UCSD-AML1 (cell line): ENCODE measurements around the gene MNT.
A peak's percentile ranks its signal among the peaks of the same experiment; 100 is the strongest.
"Not testable (repeated sequence)": the region's sequence is repeated elsewhere in the genome, so short reads cannot be mapped to it uniquely, and the experiment has no call there.

ENCODE experiments used
- DNase-seq: peaks from one replicate; lab custom pipeline; 2025; ENCODE audit not compliant: unreplicated experiment; lab: John Stamatoyannopoulos, UW

The MNT gene

GRCh38 chr17:2400877-2401425 lies at the start of gene MNT:
Gene MNT (minus strand): TSS chr17:2401060. CDS start chr17:2400712, 348 bp downstream.
- DNase-seq, result peak; percentile 98

- DNase-seq, result no peak
These were observed 49.3 kb upstream of the MNT start for GRCh38 chr17:2450016-2450650.

- no peak for DNase-seq
These were observed 48.6 kb upstream of the MNT start for GRCh38 chr17:2449486-2449885.

- DNase-seq, result not testable (repeated sequence)
These were observed 46.6 kb upstream of the MNT start for GRCh38 chr17:2447479-2447878.

GRCh38 chr17:2445638-2446037 lies 44.8 kb upstream of the MNT start:
- DNase-seq, result no peak

GRCh38 chr17:2444382-2444781 lies 43.5 kb upstream of the MNT start:
- no peak for DNase-seq

- no peak for DNase-seq
These were observed 41.3 kb upstream of the MNT start for GRCh38 chr17:2442166-2442565.

GRCh38 chr17:2440930-2441329 lies 40.1 kb upstream of the MNT start:
- DNase-seq, result no peak

- not testable (repeated sequence) for DNase-seq
These were observed 39.1 kb upstream of the MNT start for GRCh38 chr17:2439997-2440396.

GRCh38 chr17:2438823-2439222 lies 38.0 kb upstream of the MNT start:
- no peak for DNase-seq

- no peak for DNase-seq
These were observed 35.6 kb upstream of the MNT start for GRCh38 chr17:2436316-2436905.

GRCh38 chr17:2435862-2436261 lies 35.0 kb upstream of the MNT start:
- no peak for DNase-seq

- no peak for DNase-seq
These were observed 34.4 kb upstream of the MNT start for GRCh38 chr17:2435181-2435741.

- DNase-seq, result no peak
These were observed 32.8 kb upstream of the MNT start for GRCh38 chr17:2433696-2434095.

- DNase-seq, result no peak
These were observed 27.1 kb upstream of the MNT start for GRCh38 chr17:2427910-2428309.

- DNase-seq, result no peak
These were observed 26.4 kb upstream of the MNT start for GRCh38 chr17:2427215-2427614.

- DNase-seq, result no peak
These were observed 22.4 kb upstream of the MNT start for GRCh38 chr17:2423271-2423670.

GRCh38 chr17:2421315-2422147 lies 20.7 kb upstream of the MNT start:
- no peak for DNase-seq

- no peak for DNase-seq
These were observed 19.3 kb upstream of the MNT start for GRCh38 chr17:2420176-2420575.

- DNase-seq, result no peak
These were observed 18.6 kb upstream of the MNT start for GRCh38 chr17:2419486-2419885.

GRCh38 chr17:2418572-2418971 lies 17.7 kb upstream of the MNT start:
- DNase-seq, result no peak
